ENCODE results near the gene UMAD1.

DNA sequence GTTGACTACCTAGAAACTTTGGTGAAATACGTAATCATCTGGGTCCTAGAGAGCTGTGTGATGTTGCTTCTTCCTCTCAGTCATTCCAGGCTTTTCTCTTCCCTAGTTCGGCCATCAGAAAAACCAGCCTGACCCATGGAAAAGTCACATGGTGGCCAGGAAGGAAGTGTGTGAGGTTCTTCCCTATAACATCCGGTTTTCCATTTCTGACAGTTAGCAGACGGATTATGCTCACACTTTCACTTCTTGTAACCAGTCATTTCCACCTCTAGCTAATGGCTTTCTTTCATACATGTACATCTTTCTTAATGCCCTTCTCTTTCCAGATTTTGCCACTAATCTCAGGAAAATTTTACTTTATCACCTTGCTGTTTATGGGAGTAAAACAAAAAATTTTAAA lies 218.0 kb downstream of the UMAD1 start:
- TF ChIP-seq, protein P1, sequence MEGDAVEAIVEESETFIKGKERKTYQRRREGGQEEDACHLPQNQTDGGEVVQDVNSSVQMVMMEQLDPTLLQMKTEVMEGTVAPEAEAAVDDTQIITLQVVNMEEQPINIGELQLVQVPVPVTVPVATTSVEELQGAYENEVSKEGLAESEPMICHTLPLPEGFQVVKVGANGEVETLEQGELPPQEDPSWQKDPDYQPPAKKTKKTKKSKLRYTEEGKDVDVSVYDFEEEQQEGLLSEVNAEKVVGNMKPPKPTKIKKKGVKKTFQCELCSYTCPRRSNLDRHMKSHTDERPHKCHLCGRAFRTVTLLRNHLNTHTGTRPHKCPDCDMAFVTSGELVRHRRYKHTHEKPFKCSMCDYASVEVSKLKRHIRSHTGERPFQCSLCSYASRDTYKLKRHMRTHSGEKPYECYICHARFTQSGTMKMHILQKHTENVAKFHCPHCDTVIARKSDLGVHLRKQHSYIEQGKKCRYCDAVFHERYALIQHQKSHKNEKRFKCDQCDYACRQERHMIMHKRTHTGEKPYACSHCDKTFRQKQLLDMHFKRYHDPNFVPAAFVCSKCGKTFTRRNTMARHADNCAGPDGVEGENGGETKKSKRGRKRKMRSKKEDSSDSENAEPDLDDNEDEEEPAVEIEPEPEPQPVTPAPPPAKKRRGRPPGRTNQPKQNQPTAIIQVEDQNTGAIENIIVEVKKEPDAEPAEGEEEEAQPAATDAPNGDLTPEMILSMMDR (IDR thresholded peaks at IDR 0.05): no peak
- TF ChIP-seq POLR2A (IDR thresholded peaks at IDR 0.05; ENCODE audit: low read depth) (no peak), EP300 (IDR thresholded peaks at IDR 0.05) (no peak)
